Thymus (tissue), 11 donors: Measurements from ENCODE around the gene STAG3. TPM values are rescaled to one million over a fixed set of nuclear protein-coding genes. Genes with fewer than 3 reads are reported as not detected.

Source experiments
- DNase-seq, 9 donors: peaks; one replicate each; pipeline ENCODE4 v3.0.0-alpha.2; 2013; ENCODE audit warnings: low spot score in 9 of 9, low read depth in 6 of 9, missing footprints in 1 of 9
- H3K27ac ChIP-seq, 2 donors: one replicate each; pipeline ENCODE4 v1.5.1; 2013; ENCODE audit warnings: control low read depth in 1 of 2, low read depth in 1 of 2, low read length in 1 of 2, mild to moderate bottlenecking in 1 of 2, moderate library complexity in 1 of 2
- H3K27me3 ChIP-seq, 2 donors: one replicate each; pipeline ENCODE4 v1.5.1; 2013; ENCODE audit warnings: low read length in 1 of 2; ENCODE audit not compliant: control insufficient read depth in 2 of 2, insufficient read depth in 1 of 2
- H3K36me3 ChIP-seq, 2 donors: one replicate each; pipeline ENCODE4 v1.5.1; 2013; ENCODE audit warnings: low read length in 1 of 2, mild to moderate bottlenecking in 1 of 2, moderate library complexity in 1 of 2; ENCODE audit not compliant: control insufficient read depth in 2 of 2, insufficient read depth in 2 of 2
- H3K4me1 ChIP-seq, 2 donors: one replicate each; pipeline ENCODE4 v1.5.1; 2013; ENCODE audit warnings: low read length in 2 of 2; ENCODE audit not compliant: control insufficient read depth in 2 of 2, insufficient read depth in 2 of 2
- H3K4me3 ChIP-seq, 2 donors: one replicate each; pipeline ENCODE4 v1.5.1; 2013; ENCODE audit warnings: low read length in 2 of 2, control low read depth in 1 of 2, mild to moderate bottlenecking in 1 of 2
- H3K9me3 ChIP-seq, 2 donors: one replicate each; pipeline ENCODE4 v1.5.1; 2013; ENCODE audit warnings: low read length in 1 of 2, mild to moderate bottlenecking in 1 of 2; ENCODE audit not compliant: control insufficient read depth in 2 of 2, insufficient read depth in 1 of 2
- WGBS: extraction: QIAGEN DNeasy Blood & Tissue Kit; methylation state at CpG from one replicate; pipeline ENCODE4 v1.1.7; 2013; 5-methylcytosine and 5-hydroxymethylcytosine counted together
- polyA plus RNA-seq: library from polyadenylated mRNA; stranded (reverse); fragments of 200-250 nt; gene quantifications from one replicate; pipeline ENCODE4 v1.2.3, GENCODE V29; 2013
- total RNA-seq: library from RNA; stranded (reverse); fragments of 120-200 nt; gene quantifications from one replicate; pipeline ENCODE4 v1.2.4, GENCODE V29; 2013
- donor health status: healthy.

The STAG3 gene
- total and polyA plus RNA-seq, 2 donors, result 36.0 to 59.1 TPM

DNA sequence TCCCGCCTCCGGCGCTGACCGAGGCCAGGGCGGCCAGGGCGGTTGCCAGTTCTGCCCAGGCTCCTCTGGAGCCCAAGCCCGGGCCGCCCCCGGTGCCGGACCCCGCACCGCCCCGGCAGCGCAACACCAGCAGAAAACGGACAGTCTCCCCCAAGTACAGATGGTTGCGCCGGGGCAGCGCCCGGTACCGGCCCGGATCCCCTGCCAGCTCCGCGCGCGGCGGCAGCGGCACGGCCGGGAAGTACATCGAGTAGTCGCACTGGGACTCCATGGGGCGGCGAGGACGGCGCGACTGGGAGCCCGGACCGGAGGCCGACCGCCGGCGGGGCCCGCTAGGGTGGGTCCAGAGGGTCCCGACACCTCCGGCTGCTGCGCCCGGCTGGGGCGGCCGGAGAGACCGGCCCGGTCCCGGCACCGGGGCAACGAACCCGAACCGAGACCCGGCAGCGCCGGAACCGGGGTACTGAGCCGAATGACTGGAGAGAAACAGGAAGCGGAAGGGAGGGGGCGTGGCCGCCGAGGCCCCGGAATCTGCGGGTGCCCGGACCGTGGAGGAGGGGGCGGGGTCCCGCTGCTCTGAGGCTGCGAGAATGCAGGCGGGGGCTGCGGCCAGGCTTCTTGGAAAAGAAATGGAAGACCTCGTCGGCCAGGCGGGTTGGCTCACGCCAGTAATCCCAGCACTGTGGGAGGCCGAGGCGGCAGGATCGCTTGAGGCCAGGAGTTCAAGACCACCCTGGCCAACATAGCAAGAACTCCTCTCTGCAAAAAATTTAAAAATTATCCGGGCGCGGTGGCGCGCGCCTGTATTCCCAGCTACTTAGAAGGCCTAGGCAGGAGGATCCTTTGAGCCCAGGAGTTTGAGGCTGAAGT, 19.3 kb upstream of the STAG3 start, which contains the start of gene TRAPPC14:
Gene TRAPPC14, minus strand, starts transcription at position 495 of the 870 bp plus-strand sequence. Its CDS starts 224 bp downstream, at position 271.
- no peaks in the 10 kb centered on the region for H3K27me3 ChIP-seq
- DNase-seq, result peak in 6 of 9 donors; percentile 69 to 92 (median 80)
- WGBS, result under 1% methylated on average over 87 of the region's 87 CpGs
- peaks cover 14 to 43% of the 10 kb centered on the region in 2 donors for H3K4me1 ChIP-seq
- H3K9me3 ChIP-seq, result no peaks in the 10 kb centered on the region
- peak within 1 kb of the TSS; percentile 63 to 88 for H3K27ac ChIP-seq
- peak within 1 kb of the TSS; percentile 64 to 100 for H3K4me3 ChIP-seq
- H3K36me3 ChIP-seq, result peaks cover 52 to 53% of the 10 kb centered on the region in 2 donors

DNA sequence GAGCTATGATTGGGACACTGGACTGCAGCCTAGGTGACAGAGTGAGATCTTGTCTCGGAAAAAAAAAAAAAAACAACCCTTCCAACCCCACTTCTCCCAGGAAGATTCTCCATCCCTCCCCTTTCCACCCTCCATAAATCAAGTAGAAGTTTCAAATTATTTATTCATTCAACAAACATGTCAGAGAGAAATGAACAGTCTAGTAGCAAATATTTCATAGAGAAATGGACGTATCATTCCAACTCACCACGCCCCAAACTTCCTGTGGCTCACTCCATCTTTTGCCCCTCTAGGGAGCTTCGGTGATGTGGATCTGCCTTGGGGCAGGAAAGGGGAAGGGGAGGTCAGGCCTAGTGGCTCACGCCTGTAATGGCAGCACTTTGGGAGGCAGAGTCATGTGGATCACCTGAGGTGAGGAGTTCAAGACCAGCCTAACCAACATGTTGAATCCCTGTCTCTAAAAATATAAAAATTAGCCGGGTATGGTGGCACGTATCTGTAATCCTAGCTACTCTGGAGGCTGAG, 18.6 kb upstream of the STAG3 start:
- 81% methylated on average over 7 of the region's 7 CpGs for WGBS
- Histone ChIP-seq H3K9me3 (no peaks in the 10 kb centered on the region), H3K4me1 (peaks cover 21 to 50% of the 10 kb centered on the region in 2 donors), H3K36me3 (peaks cover 45 to 53% of the 10 kb centered on the region in 2 donors), H3K4me3 (peak overlapping the region; percentile 64 to 100), H3K27me3 (no peaks in the 10 kb centered on the region), H3K27ac (peak overlapping the region; percentile 32 to 66)
- no peak for DNase-seq

DNA sequence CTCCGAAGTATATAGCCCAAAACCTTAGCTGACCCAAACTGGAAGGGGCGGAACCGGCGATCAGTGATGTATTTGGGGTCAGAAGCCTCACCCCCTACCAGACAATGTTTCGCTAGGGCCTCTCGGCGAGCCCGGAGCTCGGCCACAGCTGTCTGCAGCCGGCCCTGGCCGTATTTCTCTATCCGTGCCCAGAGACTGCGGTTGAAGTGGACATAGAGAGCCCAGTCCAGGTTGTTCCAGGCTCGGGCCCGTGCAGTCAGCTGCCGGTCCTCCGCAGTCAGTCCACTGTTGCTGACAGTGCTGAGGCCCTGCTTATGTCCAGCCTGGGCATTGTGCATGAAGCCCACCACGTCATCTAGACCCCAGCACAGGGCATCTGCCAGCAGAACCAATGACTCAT, 17.7 kb upstream of the STAG3 start:
- H3K27ac ChIP-seq, result no peak overlapping the region
- H3K4me3 ChIP-seq, result no peak overlapping the region
- H3K9me3 ChIP-seq, result no peaks in the 10 kb centered on the region
- DNase-seq, result no peak
- H3K36me3 ChIP-seq, result peaks cover 36 to 47% of the 10 kb centered on the region in 2 donors
- 98% methylated on average over 18 of the region's 18 CpGs for WGBS
- peaks cover 22 to 56% of the 10 kb centered on the region in 2 donors for H3K4me1 ChIP-seq
- H3K27me3 ChIP-seq, result no peaks in the 10 kb centered on the region

DNA sequence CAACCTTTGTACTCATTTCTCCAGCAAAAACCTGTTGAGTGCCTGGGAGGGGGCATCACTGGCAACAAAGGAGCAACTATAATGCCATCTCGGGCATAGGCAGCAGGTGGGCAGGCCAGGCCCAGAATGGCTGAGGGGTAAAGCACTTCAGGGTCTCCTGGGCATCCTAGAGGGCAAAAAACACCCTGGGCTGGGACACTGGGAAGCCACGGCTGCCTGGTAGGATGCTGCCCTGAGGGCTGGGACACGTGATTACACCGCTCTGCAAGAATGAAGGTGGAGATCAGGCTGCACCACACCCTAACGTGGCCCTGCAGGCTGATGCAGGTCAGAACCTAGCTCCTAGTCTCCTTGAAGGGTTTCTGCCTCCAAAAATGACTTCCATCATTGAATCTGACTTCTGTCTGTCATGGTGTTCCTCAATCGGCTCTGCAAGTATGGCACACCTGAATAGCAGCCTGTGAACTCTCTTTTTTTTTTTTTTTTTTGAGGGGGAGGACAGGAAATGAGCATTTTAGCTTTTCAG, 14.6 kb upstream of the STAG3 start:
- Histone ChIP-seq H3K27ac (peak overlapping the region; percentile 96 to 97), H3K36me3 (peaks cover 11 to 29% of the 10 kb centered on the region in 2 donors), H3K27me3 (peaks cover 0 to 4% of the 10 kb centered on the region in 2 donors), H3K4me1 (peaks cover 30 to 66% of the 10 kb centered on the region in 2 donors), H3K9me3 (no peaks in the 10 kb centered on the region), H3K4me3 (peak overlapping the region in 1 of 2 donors; percentile 16)
- 72% methylated on average over 6 of the region's 6 CpGs for WGBS
- DNase-seq, result peak in 2 of 9 donors; percentile 68 to 83

DNA sequence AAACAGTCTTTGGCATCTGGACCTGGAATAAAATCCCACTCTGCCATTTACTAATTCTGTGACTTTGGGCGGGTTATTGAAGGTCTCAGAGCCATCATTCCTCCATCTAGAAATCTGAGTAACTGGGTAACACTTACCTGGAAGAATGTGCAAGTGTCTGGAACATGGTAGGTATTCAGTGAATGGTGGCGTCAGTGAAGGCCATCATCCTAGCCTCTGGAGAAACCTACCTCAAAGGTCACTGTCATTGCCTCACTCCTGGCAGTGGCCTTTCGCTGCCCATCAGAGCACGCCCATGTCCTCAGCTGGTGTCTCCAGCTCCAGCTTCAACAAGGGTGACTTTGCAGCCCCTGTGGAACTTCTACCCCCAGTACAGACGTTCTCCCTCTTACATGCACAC, 13.8 kb upstream of the STAG3 start:
- H3K36me3 ChIP-seq, result peaks cover 14 to 29% of the 10 kb centered on the region in 2 donors
- H3K4me1 ChIP-seq, result peaks cover 38 to 71% of the 10 kb centered on the region in 2 donors
- H3K27me3 ChIP-seq, result peaks cover 0 to 4% of the 10 kb centered on the region in 2 donors
- H3K9me3 ChIP-seq, result no peaks in the 10 kb centered on the region
- H3K27ac ChIP-seq, result peak overlapping the region; percentile 94 to 96
- 90% methylated on average over 5 of the region's 5 CpGs for WGBS
- no peak for DNase-seq
- H3K4me3 ChIP-seq, result no peak overlapping the region

DNA sequence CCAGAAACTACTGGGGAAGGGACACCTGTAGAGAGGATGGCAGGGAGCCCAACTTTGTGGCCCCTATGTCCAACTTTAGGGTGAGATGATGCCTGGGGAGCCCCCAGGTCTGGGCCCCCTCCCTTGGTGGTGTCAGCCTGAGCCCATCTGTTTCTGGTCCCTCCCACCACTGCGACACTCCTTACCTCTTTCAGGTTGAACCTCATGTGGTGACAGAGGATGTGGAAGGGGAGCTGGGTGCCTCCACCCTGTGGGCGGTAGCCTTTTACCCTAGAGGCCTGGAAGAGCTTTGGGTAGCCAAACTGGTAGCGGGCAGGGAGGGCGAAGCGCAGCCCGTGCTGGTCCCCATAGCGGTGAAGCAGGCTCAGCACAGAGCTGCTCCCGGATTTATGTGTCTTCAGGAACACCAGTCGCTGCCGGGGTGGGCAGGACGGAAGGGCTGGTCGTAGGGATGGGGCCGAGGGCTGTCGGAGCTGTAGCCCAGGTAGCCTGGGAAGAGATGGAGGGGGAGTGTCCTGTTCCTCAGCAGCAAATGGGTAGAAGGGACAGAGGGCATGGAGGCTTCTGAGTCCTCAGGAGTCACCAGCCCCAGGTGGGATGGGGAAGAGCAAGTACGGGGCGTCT, 11.3 kb upstream of the STAG3 start:
- peak in 1 of 9 donors; percentile 74 for DNase-seq
- H3K27ac ChIP-seq, result peak overlapping the region; percentile 62 to 98
- peaks cover 3 to 20% of the 10 kb centered on the region in 2 donors for H3K36me3 ChIP-seq
- 73% methylated on average over 16 of the region's 16 CpGs for WGBS
- peaks cover 0 to 3% of the 10 kb centered on the region in 2 donors for H3K9me3 ChIP-seq
- peaks cover 0 to 4% of the 10 kb centered on the region in 2 donors for H3K27me3 ChIP-seq
- H3K4me1 ChIP-seq, result peaks cover 62 to 89% of the 10 kb centered on the region in 2 donors
- peak overlapping the region; percentile 8 to 77 for H3K4me3 ChIP-seq

DNA sequence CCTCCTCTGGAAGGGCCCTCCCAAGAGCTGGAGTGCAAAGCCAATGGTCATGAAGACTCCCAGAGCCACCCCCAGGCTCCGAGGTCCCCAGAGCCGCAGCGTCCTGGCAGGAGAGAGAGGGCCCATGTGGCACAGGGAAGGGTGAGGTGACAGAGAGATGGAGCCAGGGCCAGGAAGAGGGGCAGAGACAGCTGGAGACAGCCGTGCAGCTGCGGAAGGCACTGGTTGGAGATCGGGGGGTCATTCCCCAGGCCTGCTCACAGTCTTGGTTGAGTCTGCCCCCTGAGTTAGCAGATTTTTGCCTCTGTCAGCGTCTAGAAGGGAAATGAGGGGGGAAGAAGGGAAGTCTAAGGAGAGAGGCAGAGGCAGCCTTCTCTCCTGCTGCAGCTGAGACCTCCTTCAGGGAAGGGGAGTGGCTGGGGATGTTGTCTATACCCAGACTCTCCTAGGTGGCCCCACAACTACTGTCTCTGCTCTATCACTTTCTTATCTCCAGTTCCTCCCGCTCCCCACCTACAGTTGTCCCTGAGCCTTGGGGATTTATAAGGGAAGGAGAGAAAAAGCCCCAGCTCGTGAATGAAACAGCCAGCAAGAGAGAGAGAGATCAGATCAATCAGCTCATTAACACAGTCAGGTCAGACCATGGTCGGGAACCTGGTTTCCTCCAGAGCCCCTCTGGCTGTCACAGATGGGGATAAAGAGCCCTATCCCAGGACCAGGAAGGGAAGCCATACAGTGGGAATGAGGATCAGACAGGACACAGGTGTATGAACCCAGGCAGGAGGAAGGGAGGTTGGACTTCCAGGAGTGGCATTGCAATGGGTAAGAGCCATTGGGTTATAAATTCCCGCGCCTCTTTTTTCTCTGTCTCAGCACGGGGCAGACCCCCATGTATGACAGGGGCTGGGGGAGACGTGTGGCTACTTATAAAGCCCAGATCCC, 10.5 kb upstream of the STAG3 start:
- H3K4me3 ChIP-seq, result peak overlapping the region; percentile 55 to 77
- H3K36me3 ChIP-seq, result peaks cover 3 to 20% of the 10 kb centered on the region in 2 donors
- H3K27ac ChIP-seq, result peak overlapping the region; percentile 62 to 98
- DNase-seq, result peak in 1 of 9 donors; percentile 59
- H3K4me1 ChIP-seq, result peaks cover 62 to 92% of the 10 kb centered on the region in 2 donors
- 22% methylated on average over 14 of the region's 14 CpGs for WGBS
- H3K27me3 ChIP-seq, result peaks cover 0 to 4% of the 10 kb centered on the region in 2 donors
- peaks cover 0 to 3% of the 10 kb centered on the region in 2 donors for H3K9me3 ChIP-seq

DNA sequence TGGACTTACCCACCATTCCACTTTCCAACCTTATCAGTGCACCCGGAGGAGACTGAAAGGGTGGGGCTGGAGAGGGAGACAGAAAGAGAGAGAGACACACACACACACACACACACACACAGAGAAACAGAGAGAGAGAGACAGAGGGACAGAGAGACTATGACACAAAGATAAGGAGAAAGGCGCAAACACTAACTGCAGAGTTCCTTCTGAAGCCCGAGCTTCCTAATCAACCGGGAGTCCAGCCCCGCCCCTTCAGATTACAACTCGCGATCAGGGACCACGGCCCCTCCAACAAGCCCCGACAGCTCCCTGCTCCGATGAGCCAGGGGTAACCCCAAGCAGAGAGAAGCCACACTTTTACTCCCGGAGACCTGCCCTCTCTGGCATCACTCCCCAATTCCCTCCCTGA, 9.8 kb upstream of the STAG3 start:
- peak in 1 of 9 donors; percentile 61 for DNase-seq
- WGBS, result 2% methylated on average over 11 of the region's 11 CpGs
- peak overlapping the region; percentile 89 to 98 for H3K27ac ChIP-seq

More for the DNA sequence above, 9.8 kb upstream of the STAG3 start:
- Histone ChIP-seq H3K4me1 (peaks cover 57 to 86% of the 10 kb centered on the region in 2 donors), H3K36me3 (peaks cover 3 to 20% of the 10 kb centered on the region in 2 donors), H3K9me3 (peaks cover 0 to 3% of the 10 kb centered on the region in 2 donors), H3K27me3 (peaks cover 0 to 4% of the 10 kb centered on the region in 2 donors), H3K4me3 (peak overlapping the region; percentile 55 to 77)
